ENCODE results near the gene ZNF678. TPM values are rescaled to one million over a fixed set of nuclear protein-coding genes. Genes with fewer than 3 reads are reported as not detected.
"Not testable (repeated sequence)": the region's sequence is repeated elsewhere in the genome, so short reads cannot be mapped to it uniquely, and the experiment has no call there.

Gene ZNF678
- polyA plus RNA-seq, 1 of the 3 experiments (the other 2 are of a cell fraction): 1.3 TPM

GRCh38 chr1:227604446-227604845 lies 41.1 kb downstream of the ZNF678 start:
- Histone ChIP-seq H4K20me1 (ENCODE audit: insufficient read depth) (no peaks in the 10 kb centered on the region), H3K79me2 (ENCODE audit: insufficient read depth) (peaks cover 23% of the 10 kb centered on the region; the same call in 1 of the 2 replicates), H3K9me3 (peaks cover 11% of the 10 kb centered on the region; the same call in 1 of the 2 replicates), H3K36me3 (replicated peaks in 1 of 2; ENCODE audit: control insufficient read depth in 1 of 2, insufficient read depth in 2 of 2, low read length in 1 of 2) (peaks cover 0 to 16% of the 10 kb centered on the region in 2 experiments), H3K27ac (ENCODE audit: low read depth in 2 of 2, low read length in 1 of 2) (no peak overlapping the region), H3K4me1 (ENCODE audit: control insufficient read depth in 1 of 2, insufficient read depth in 2 of 2, low read depth in 1 of 2, low read length in 1 of 2) (no peaks in the 10 kb centered on the region), H3K4me2 (no peak overlapping the region), H3K9ac (no peak overlapping the region), H3F3A (replicated peaks; ENCODE audit: insufficient read depth) (no peaks in the 10 kb centered on the region), H2AFZ (ENCODE audit: low read depth) (no peak overlapping the region), H3K27me3 (ENCODE audit: insufficient read depth) (no peaks in the 10 kb centered on the region), H3K9me2 (no peaks in the 10 kb centered on the region), H3K4me3 (ENCODE audit: low read depth in 2 of 2, low read length in 1 of 2) (no peak overlapping the region)
- ChIA-PET CTCF (interaction anchor here (1.0 kb wide), 1 partner anchor 14 kb away, joined by 3 read pairs; no protein-coding TSS in a partner anchor), POLR2A (no interaction called here)
- DNase-seq: no peak
- TF ChIP-seq, protein P1, sequence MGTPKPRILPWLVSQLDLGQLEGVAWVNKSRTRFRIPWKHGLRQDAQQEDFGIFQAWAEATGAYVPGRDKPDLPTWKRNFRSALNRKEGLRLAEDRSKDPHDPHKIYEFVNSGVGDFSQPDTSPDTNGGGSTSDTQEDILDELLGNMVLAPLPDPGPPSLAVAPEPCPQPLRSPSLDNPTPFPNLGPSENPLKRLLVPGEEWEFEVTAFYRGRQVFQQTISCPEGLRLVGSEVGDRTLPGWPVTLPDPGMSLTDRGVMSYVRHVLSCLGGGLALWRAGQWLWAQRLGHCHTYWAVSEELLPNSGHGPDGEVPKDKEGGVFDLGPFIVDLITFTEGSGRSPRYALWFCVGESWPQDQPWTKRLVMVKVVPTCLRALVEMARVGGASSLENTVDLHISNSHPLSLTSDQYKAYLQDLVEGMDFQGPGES (IDR thresholded peaks at IDR 0.05; ENCODE audit: low read depth, low read length): no peak
- TF ChIP-seq MEF2A (IDR thresholded peaks at IDR 0.05; ENCODE audit: borderline replicate concordance, low read depth) (no peak), RXRA (IDR thresholded peaks at IDR 0.05; ENCODE audit: borderline replicate concordance, low read depth) (no peak), GATA2 (CRISPR knock-in tag; IDR thresholded peaks at IDR 0.05) (no peak), FOSL2 (IDR thresholded peaks at IDR 0.05; ENCODE audit: borderline replicate concordance, low read depth) (no peak), ELF1 (IDR thresholded peaks at IDR 0.05) (no peak), USF2 (IDR thresholded peaks at IDR 0.05; ENCODE audit: borderline replicate concordance, low read depth, low read length) (no peak), TCF12 (IDR thresholded peaks at IDR 0.05) (no peak), YY1 (IDR thresholded peaks at IDR 0.05; ENCODE audit: low read depth) (no peak), TAF1 (IDR thresholded peaks at IDR 0.05; ENCODE audit: borderline replicate concordance, low read depth, low read length) (no peak)
- WGBS (ENCODE audit: low lambda C conversion rate): 100% methylated on average over 3 of the region's 3 CpGs

DNA sequence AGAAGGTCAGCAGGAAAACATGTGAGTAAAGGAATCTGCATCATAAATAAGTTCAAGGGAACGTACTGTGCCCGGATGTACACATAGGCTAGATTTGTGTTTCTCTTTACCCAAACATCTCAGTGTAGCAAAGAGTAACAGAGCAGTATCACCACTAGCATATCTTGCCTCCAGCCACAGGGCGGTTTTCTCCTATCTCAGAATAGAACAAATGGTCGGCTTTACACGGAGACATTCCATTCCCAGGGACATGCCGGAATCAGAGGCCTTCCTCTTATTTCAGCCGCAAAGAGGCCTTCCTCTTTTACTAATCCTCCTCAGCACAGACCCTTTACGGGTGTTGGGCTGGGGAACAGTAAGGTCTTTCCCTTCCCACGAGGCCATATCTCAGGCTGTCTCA lies 42.9 kb downstream of the ZNF678 start:
- POLR2A ChIA-PET; H3K4me1 ChIP-seq (ENCODE audit: control insufficient read depth in 1 of 2, insufficient read depth in 2 of 2, low read depth in 1 of 2, low read length in 1 of 2): not testable (repeated sequence)

More for the DNA sequence above, 42.9 kb downstream of the ZNF678 start:
- H3K4me3 ChIP-seq (ENCODE audit: low read depth in 2 of 2, low read length in 1 of 2); H3K9me2 ChIP-seq; H4K20me1 ChIP-seq (ENCODE audit: insufficient read depth); H3K27me3 ChIP-seq (ENCODE audit: insufficient read depth); DNase-seq; H3K4me2 ChIP-seq; H3F3A ChIP-seq (replicated peaks; ENCODE audit: insufficient read depth); H3K27ac ChIP-seq (ENCODE audit: low read depth in 2 of 2, low read length in 1 of 2); H3K9ac ChIP-seq; H2AFZ ChIP-seq (ENCODE audit: low read depth); CTCF ChIA-PET: not testable (repeated sequence)
- peaks cover 1 to 24% of the 10 kb centered on the region in 2 experiments for H3K36me3 ChIP-seq (replicated peaks in 1 of 2; ENCODE audit: control insufficient read depth in 1 of 2, insufficient read depth in 2 of 2, low read length in 1 of 2)
- peaks cover 11% of the 10 kb centered on the region; the same call in 1 of the 2 replicates for H3K9me3 ChIP-seq
- H3K79me2 ChIP-seq (ENCODE audit: insufficient read depth): peaks cover 11% of the 10 kb centered on the region; the same call in 1 of the 2 replicates
- WGBS (ENCODE audit: low lambda C conversion rate): 95% methylated on average over 9 of the region's 9 CpGs

All from SK-N-SH (cell line).